Mesenchymal stem cell (in vitro differentiated cells and primary cell): ENCODE measurements around the gene PPP1R3D.

Experiments used
- DNase-seq: peaks from one replicate; pipeline ENCODE4 v3.0.0-alpha.2; 2013
- H2AFZ ChIP-seq: one replicate; pipeline ENCODE4 v1.6.1; 2013; ENCODE audit warnings: low read depth, mild to moderate bottlenecking, control low read depth, inconsistent platforms, low read length, moderate library complexity
- H2AK5ac ChIP-seq: 2 replicates; pipeline ENCODE4 v1.6.1; 2013; ENCODE audit warnings: low read length, moderate library complexity, mild to moderate bottlenecking, inconsistent platforms; ENCODE audit not compliant: severe bottlenecking
- H2BK120ac ChIP-seq: one replicate; pipeline ENCODE4 v1.6.1; 2013; ENCODE audit warnings: low read depth, mild to moderate bottlenecking, inconsistent platforms, low read length, moderate library complexity
- H2BK12ac ChIP-seq, 2 experiments: one replicate each; pipeline ENCODE4 v1.6.1; 2013; ENCODE audit warnings: inconsistent platforms in 2 of 2, low read length in 2 of 2, mild to moderate bottlenecking in 2 of 2, moderate library complexity in 2 of 2, control low read depth in 1 of 2
- H2BK15ac ChIP-seq: one replicate; pipeline ENCODE4 v1.6.1; 2013; ENCODE audit warnings: mild to moderate bottlenecking, low read depth, inconsistent platforms; ENCODE audit not compliant: poor library complexity, severe bottlenecking
- H2BK5ac ChIP-seq: 2 replicates; pipeline ENCODE4 v1.6.1; 2013; ENCODE audit warnings: low read depth, mild to moderate bottlenecking, low read length, control low read depth, inconsistent platforms; ENCODE audit not compliant: poor library complexity, severe bottlenecking
- H3K14ac ChIP-seq, 2 experiments: one replicate each; pipeline ENCODE4 v1.6.1; 2013; ENCODE audit warnings: inconsistent platforms in 2 of 2, low read length in 2 of 2, control low read depth in 1 of 2, mild to moderate bottlenecking in 1 of 2, moderate library complexity in 1 of 2
- H3K18ac ChIP-seq, 2 experiments: one replicate each; pipeline ENCODE4 v1.6.1; 2013; ENCODE audit warnings: inconsistent platforms in 2 of 2, low read length in 2 of 2, control low read depth in 1 of 2, low read depth in 1 of 2, mild to moderate bottlenecking in 1 of 2
- H3K23ac ChIP-seq, 2 experiments: one replicate each; pipeline ENCODE4 v1.6.1; 2013; ENCODE audit warnings: inconsistent platforms in 2 of 2, low read length in 2 of 2, mild to moderate bottlenecking in 2 of 2, moderate library complexity in 2 of 2, control low read depth in 1 of 2
- H3K27ac ChIP-seq: 2 replicates; pipeline ENCODE4 v1.5.1; 2013; ENCODE audit warnings: mild to moderate bottlenecking, moderate library complexity, low read length, control low read depth, inconsistent platforms; ENCODE audit not compliant: poor library complexity, severe bottlenecking
- H3K27me3 ChIP-seq, 2 experiments: 2 replicates each; pipeline versions ENCODE4 v1.6.1 to v1.7.0; 2013; ENCODE audit warnings: low read length in 2 of 2, mild to moderate bottlenecking in 2 of 2, moderate library complexity in 2 of 2, control low read depth in 1 of 2, inconsistent platforms in 1 of 2; ENCODE audit not compliant: control insufficient read depth in 1 of 2, insufficient read depth in 1 of 2
- H3K36me3 ChIP-seq, 2 experiments: 2 replicates each; pipeline versions ENCODE4 v1.6.1 to v1.7.0; 2013; ENCODE audit warnings: low read length in 2 of 2, control low read depth in 1 of 2, inconsistent platforms in 1 of 2, low read depth in 1 of 2, mild to moderate bottlenecking in 1 of 2; ENCODE audit not compliant: insufficient read depth in 2 of 2, control insufficient read depth in 1 of 2
- H3K4ac ChIP-seq, 2 experiments: one replicate each; pipeline ENCODE4 v1.6.1; 2013; ENCODE audit warnings: inconsistent platforms in 2 of 2, low read length in 2 of 2, mild to moderate bottlenecking in 2 of 2, moderate library complexity in 2 of 2, control low read depth in 1 of 2, low read depth in 1 of 2
- H3K4me1 ChIP-seq: 2 replicates; pipeline ENCODE4 v1.6.1; 2013; ENCODE audit warnings: low read depth, low read length, control low read depth; ENCODE audit not compliant: control insufficient read depth, insufficient read depth
- H3K4me2 ChIP-seq: 2 replicates; pipeline ENCODE4 v1.6.1; 2013; ENCODE audit warnings: low read length, mild to moderate bottlenecking, inconsistent platforms; ENCODE audit not compliant: poor library complexity, severe bottlenecking
- H3K4me3 ChIP-seq, 2 experiments: 2 replicates each; pipeline versions ENCODE4 v1.5.1 to v1.7.0; 2013; ENCODE audit warnings: low read length in 2 of 2, mild to moderate bottlenecking in 2 of 2, control low read depth in 1 of 2, low read depth in 1 of 2; ENCODE audit not compliant: insufficient read depth in 1 of 2
- H3K79me1 ChIP-seq: replicated peaks from 2 replicates; pipeline ENCODE4 v1.6.1; 2013; ENCODE audit warnings: mild to moderate bottlenecking, control low read depth, low read length, inconsistent platforms; ENCODE audit not compliant: poor library complexity, severe bottlenecking
- H3K9ac ChIP-seq: 2 replicates; pipeline ENCODE4 v1.7.0; 2013; ENCODE audit warnings: mild to moderate bottlenecking, low read length, moderate library complexity
- H3K9me3 ChIP-seq: 2 replicates; pipeline ENCODE4 v1.7.0; 2013; ENCODE audit warnings: mild to moderate bottlenecking, low read length; ENCODE audit not compliant: control insufficient read depth
- H4K8ac ChIP-seq: one replicate; pipeline ENCODE4 v1.6.1; 2013; ENCODE audit warnings: inconsistent platforms, mild to moderate bottlenecking, low read length, moderate library complexity
- H4K91ac ChIP-seq: one replicate; pipeline ENCODE4 v1.6.1; 2013; ENCODE audit warnings: mild to moderate bottlenecking, low read length, inconsistent platforms
- WGBS: methylation state at CpG from one replicate; pipeline ENCODE4 v1.1.7; 2013; ENCODE audit warnings: mixed read lengths; 5-methylcytosine and 5-hydroxymethylcytosine counted together

The PPP1R3D gene

DNA sequence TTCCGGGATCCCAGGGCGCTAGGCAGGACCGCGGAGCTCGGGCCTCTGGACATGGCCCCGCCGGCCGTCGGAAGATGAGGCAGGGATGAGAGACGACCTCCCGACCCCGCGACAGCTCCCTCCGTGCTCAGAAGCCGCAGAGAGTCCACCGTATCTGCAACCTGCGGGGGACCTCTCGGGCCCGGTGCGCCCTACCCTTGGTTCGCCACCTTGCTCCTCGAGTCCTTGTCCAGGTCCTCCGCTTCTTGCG is 301 bp downstream of the PPP1R3D start:
- H3K18ac ChIP-seq = peak overlapping the region; percentile 34 to 86
- H2BK15ac ChIP-seq = no peak overlapping the region
- peak overlapping the region; percentile 47 for H4K8ac ChIP-seq
- H3K4me3 ChIP-seq = peak overlapping the region; percentile 77 to 90
- peak overlapping the region; percentile 96 for H3K27ac ChIP-seq
- peak overlapping the region in 1 of 2 experiments; percentile 48 for H3K23ac ChIP-seq
- peak overlapping the region; percentile 91 for H2AFZ ChIP-seq
- no peak overlapping the region for H2AK5ac ChIP-seq
- no peak overlapping the region for H2BK12ac ChIP-seq
- no peaks in the 10 kb centered on the region for H3K9me3 ChIP-seq
- H3K4me1 ChIP-seq = peaks cover 12% of the 10 kb centered on the region
- H3K36me3 ChIP-seq = peaks cover 10 to 39% of the 10 kb centered on the region in 2 experiments
- H3K9ac ChIP-seq = peak overlapping the region; percentile 97
- whole genome bisulfite sequencing = under 1% methylated on average over 21 of the region's 24 CpGs
- H3K79me1 ChIP-seq = peaks cover 13% of the 10 kb centered on the region
- peak overlapping the region; percentile 80 for H2BK5ac ChIP-seq
- peak overlapping the region; percentile 90 for H3K4me2 ChIP-seq
- no peak for DNase-seq
- H4K91ac ChIP-seq = peak overlapping the region; percentile 31
- H3K27me3 ChIP-seq = no peaks in the 10 kb centered on the region
- peak overlapping the region in 1 of 2 experiments; percentile 24 for H3K4ac ChIP-seq
- H3K14ac ChIP-seq = no peak overlapping the region
- H2BK120ac ChIP-seq = peak overlapping the region; percentile 81

DNA sequence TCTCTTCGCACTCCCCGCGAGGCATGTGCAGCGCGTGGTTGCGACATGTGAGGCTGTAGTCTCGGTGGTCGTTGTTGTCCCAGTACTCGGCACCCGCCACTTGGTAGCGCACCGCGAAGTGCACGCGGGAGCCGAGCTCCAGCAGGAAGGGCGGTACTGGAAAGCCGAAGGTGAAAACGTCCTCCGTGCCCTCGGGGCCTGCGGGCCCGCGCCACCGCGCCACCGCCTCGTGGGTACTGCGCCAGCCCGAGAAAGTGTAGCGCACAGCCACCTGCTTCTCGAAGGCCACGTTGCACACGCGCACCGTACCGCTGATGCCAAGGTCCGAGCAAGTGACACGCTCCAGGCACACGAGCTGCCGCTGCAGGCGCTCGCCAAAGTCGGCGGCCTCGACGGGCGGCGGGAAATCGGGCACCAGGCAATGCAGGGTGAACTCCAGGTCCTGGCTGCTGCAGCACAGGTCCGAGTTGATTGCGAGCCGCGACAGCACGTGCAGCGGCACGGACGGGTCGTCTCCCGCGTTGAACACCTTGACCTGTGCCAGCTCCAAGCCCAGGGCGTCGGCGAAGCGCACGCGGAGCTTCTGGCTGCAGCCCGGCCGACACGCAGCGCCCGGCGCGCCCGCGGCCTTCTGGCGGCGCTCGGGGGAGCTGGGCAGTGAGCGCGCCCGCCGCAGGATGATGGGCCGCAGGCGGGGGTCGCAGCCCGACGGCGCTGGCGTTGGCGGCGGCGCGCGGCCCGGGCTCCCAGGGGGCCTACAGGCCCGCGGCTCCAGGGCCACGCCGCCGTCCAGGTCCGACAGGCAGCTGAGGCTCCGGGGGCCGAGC is 840 bp downstream of the PPP1R3D start:
- Histone ChIP-seq H3K4me1 (peaks cover 12% of the 10 kb centered on the region), H3K14ac (peak overlapping the region in 1 of 2 experiments; percentile 5), H2BK120ac (peak overlapping the region; percentile 81), H3K18ac (peak overlapping the region; percentile 34 to 86), H3K36me3 (peaks cover 6 to 34% of the 10 kb centered on the region in 2 experiments), H3K4me2 (peak overlapping the region; percentile 90), H3K4me3 (peak overlapping the region; percentile 77 to 90), H3K9me3 (no peaks in the 10 kb centered on the region), H3K79me1 (peaks cover 12% of the 10 kb centered on the region), H2AK5ac (no peak overlapping the region), H3K27ac (peak overlapping the region; percentile 96), H3K9ac (peak overlapping the region; percentile 97), H4K91ac (peak overlapping the region; percentile 65), H2BK5ac (peak overlapping the region; percentile 80), H4K8ac (peak overlapping the region; percentile 89), H2BK12ac (no peak overlapping the region), H2AFZ (peak overlapping the region; percentile 91), H3K27me3 (no peaks in the 10 kb centered on the region), H3K4ac (peak overlapping the region in 1 of 2 experiments; percentile 24), H2BK15ac (no peak overlapping the region), H3K23ac (peak overlapping the region in 1 of 2 experiments; percentile 75)
- WGBS = 67% methylated on average over 82 of the region's 104 CpGs
- no peak for DNase-seq

- Histone ChIP-seq H3K4me2 (peak overlapping the region; percentile 27), H2BK120ac (no peak overlapping the region), H3K4ac (no peak overlapping the region), H3K23ac (no peak overlapping the region), H3K27ac (no peak overlapping the region), H3K79me1 (peaks cover 12% of the 10 kb centered on the region), H3K36me3 (peaks cover 5 to 28% of the 10 kb centered on the region in 2 experiments), H2AFZ (no peak overlapping the region), H3K18ac (no peak overlapping the region), H2BK12ac (no peak overlapping the region), H3K14ac (no peak overlapping the region), H4K8ac (no peak overlapping the region), H2AK5ac (no peak overlapping the region), H2BK15ac (no peak overlapping the region), H3K9ac (no peak overlapping the region), H4K91ac (peak overlapping the region; percentile 54), H2BK5ac (no peak overlapping the region), H3K27me3 (no peaks in the 10 kb centered on the region), H3K9me3 (no peaks in the 10 kb centered on the region), H3K4me1 (peaks cover 16% of the 10 kb centered on the region), H3K4me3 (peak overlapping the region; percentile 77 to 90)
- WGBS = 91% methylated on average over 6 of the region's 7 CpGs
- no peak for DNase-seq
These were observed 1.4 kb downstream of the PPP1R3D start for GRCh38 chr20:59938696-59939051.

DNA sequence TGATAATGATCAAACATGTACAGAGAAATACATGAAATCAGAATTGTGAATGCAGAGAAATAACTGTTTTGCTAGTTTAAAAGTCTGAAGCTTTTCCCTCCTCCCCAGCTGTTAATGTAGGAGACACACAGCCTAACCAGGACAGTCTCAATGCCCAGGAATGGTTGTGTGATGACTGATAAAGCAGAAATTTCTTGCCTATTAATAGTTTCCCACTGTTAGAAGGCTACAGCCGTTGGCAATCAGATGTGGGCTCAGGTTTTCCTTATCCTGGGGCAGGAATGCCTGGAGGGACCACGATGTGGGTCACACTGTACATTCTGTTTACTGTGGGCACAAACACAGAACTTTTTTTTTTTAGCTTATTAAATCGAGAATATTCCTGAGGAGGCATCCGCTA is 1.9 kb downstream of the PPP1R3D start:
- no peak overlapping the region for H3K23ac ChIP-seq
- no peaks in the 10 kb centered on the region for H3K27me3 ChIP-seq
- no peak overlapping the region for H4K8ac ChIP-seq
- peaks cover 20% of the 10 kb centered on the region for H3K4me1 ChIP-seq
- H2AK5ac ChIP-seq = no peak overlapping the region
- H3K79me1 ChIP-seq = peaks cover 12% of the 10 kb centered on the region
- peak overlapping the region; percentile 56 for H3K9ac ChIP-seq
- H3K18ac ChIP-seq = no peak overlapping the region
- no peak overlapping the region for H4K91ac ChIP-seq
- no peaks in the 10 kb centered on the region for H3K9me3 ChIP-seq
- no peak overlapping the region for H3K14ac ChIP-seq
- peak overlapping the region in 1 of 2 experiments; percentile 90 for H3K4me3 ChIP-seq
- H2BK120ac ChIP-seq = no peak overlapping the region
- H2BK15ac ChIP-seq = no peak overlapping the region
- peak overlapping the region; percentile 27 for H3K4me2 ChIP-seq
- no peak overlapping the region for H3K4ac ChIP-seq
- 67% methylated on average over 4 of the region's 4 CpGs for WGBS
- no peak overlapping the region for H2BK12ac ChIP-seq
- no peak overlapping the region for H2AFZ ChIP-seq
- no peak overlapping the region for H3K27ac ChIP-seq
- peak; percentile 78 for DNase-seq
- no peak overlapping the region for H2BK5ac ChIP-seq
- peaks cover 6 to 23% of the 10 kb centered on the region in 2 experiments for H3K36me3 ChIP-seq
